SH-SY5Y (cell line): ENCODE results near the gene MAPK10.

Experiments
- GATA2 ChIP-seq: IDR thresholded peaks from 2 replicates; pipeline ENCODE4 v1.6.1; 2011; ENCODE audit warnings: mild to moderate bottlenecking, low read depth, low read length
- GATA3 ChIP-seq: IDR thresholded peaks from 2 replicates; pipeline ENCODE4 v1.6.1; 2011; ENCODE audit warnings: low read depth, mild to moderate bottlenecking, low read length, moderate library complexity

MAPK10 gene

DNA sequence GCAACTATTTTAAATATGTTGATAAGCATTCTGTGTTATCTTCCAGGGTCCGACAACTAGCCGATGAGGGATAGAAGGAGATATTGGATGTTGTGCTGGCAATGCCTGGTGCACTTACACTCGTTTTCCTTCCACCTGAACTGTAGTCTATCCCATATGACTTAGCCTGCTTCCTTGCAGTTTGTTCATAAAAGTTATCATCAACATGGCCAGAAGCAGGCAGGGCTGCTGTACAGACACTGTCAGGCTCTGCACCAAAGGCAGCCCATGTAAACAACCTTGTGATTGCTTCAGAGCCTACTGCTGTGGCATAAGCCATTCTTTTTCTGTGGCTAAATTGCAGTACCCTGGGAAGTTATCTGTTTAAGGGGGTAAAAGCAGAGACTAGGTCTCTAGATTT, 1.6 kb downstream of the MAPK10 start:
- TF ChIP-seq GATA2 (no peak), GATA3 (no peak)

DNA sequence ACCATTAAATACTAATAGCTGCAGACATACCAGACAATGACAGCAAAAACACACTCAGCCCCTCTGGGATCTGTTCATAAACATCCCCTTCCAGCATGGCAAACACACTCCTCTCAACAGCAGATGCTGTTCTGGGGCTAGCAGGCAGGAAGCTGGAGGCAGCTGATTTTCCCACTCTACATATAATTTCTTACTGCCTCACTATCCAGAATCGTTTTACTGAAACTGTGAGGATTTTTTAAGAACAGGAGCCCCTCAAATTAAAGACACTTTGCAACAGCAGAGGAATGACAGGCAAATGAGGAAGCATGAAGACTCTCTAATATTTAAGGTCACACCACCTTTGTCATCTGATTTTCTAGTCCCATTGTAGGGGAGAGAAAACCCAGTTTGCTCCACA, 2.2 kb downstream of the MAPK10 start:
- TF ChIP-seq GATA2 (no peak), GATA3 (no peak)

GRCh38 chr4:86356425-86357210, 3.2 kb downstream of the MAPK10 start:
- TF ChIP-seq GATA2 = no peak
- TF ChIP-seq GATA3 = no peak

DNA sequence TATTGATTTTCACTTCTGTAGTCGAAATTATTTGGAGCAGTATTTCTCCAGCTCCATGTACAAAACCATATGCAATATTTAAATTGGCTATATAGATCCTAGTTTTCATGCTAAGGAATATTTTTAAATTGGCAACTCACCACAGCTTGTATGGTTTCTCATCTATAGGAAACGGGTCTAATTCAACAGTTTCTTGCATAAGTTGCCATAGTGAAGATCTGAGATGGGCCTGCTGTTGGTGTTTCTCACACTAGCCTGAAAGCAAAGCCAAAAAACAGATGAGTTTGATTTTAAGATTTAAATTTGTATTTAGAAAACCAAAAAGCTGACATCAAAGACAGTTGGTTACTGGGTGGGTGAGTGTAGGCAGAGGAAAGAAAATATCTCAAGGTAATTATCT, 5.5 kb downstream of the MAPK10 start:
- TF ChIP-seq GATA3 = no peak
- no peak for TF ChIP-seq GATA2

- TF ChIP-seq GATA2 (no peak), GATA3 (no peak)
Measured at GRCh38 chr4:86346320-86346719, 13.5 kb downstream of the MAPK10 start.

- TF ChIP-seq GATA3 (no peak), GATA2 (no peak)
Measured at GRCh38 chr4:86344127-86344526, 15.7 kb downstream of the MAPK10 start.

DNA sequence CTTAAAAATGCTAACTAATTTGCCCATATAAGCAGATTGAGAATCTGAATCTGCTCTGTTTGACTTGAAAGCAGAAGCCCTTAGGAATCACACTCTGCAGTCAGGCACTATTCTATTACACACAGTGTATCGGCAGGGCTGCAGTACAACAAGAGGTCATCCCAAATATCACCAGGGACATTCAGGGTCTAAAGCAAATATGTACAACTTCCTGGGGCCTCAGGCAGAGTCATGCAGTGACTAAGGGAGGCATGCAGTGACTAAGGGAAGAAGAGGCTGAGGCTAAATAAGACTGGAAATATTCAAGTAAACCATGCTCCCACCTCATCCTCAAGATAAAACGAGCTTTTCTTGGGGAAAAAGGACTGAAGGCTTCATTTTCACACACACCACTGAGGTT, 20.9 kb downstream of the MAPK10 start:
- no peak for TF ChIP-seq GATA2
- TF ChIP-seq GATA3 = no peak

- TF ChIP-seq GATA3 (no peak), GATA2 (no peak)
Measured at GRCh38 chr4:86338521-86338920, 21.3 kb downstream of the MAPK10 start.

DNA sequence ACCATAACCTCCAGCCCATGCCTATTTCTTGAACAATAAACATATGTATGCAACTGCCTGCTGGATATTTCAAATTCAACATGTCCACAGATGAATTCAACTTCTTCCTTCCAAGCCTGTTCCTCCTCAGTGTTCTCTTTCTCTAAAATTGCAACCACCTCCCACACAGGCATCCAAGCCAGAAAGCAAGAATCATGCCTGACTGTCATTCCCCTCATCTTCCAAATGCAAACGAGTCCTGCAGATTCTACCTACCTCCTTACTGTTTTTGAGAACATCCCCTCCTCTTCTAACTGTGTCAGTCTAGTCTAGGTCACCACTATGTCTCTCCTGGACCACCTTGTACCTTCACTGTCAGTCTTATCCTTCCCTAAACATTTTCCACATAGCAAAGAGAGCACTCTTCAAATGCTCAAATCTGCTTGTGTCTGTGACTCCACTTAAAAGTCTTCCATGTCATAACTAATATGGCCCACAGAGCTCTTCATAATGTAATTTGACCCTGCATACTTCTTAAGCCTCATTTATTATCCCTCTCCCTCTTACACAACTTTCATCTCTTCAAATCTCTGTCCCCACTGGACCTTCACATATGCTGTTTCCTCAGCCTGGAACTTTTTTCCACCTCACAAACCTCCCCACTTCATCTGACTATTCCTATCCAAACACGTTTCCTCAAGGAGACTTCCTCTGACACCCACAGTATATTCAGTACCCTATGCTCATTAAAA, 25.7 kb downstream of the MAPK10 start:
- TF ChIP-seq GATA3 = no peak
- no peak for TF ChIP-seq GATA2

GRCh38 chr4:86333236-86333635, 26.6 kb downstream of the MAPK10 start:
- TF ChIP-seq GATA3 (no peak), GATA2 (no peak)

DNA sequence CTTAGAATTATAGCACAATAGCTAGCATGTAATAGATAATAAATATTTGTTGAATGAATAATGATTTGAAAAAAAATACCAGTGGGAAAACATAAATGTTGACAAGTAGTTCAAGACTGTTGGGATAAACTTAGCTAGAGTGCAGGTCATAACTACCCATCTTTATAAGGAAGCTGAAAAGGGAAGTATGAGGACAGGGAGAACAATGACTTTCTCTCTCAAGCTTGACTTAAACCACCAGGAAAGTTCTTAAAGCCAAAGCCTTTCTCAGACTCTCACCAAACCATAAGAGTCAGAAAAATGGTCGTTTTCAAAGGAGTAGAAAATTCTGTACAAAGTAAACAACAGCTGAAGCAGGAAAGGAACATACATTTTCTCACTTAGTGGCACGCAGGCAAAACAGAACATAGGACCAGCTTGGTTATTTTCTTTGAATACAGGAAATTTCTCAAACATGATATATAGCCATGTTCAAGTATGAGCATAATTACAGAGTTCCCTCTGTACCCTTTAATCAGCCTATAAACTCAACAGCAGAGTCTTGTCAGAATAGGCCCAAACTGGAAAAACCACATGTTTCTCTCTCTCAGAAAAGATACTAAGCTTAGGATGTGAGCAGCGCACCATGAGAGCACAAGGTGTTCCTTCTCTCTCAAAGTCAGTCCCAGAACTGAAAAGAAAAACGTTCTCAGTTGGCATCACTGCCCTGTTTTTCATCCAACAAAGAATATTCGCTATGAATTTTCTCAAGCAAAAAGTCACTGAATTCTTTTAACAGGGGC, 28.7 kb downstream of the MAPK10 start:
- TF ChIP-seq GATA3 (no peak), GATA2 (no peak)

- no peak for TF ChIP-seq GATA3
- TF ChIP-seq GATA2 = no peak
Measured at GRCh38 chr4:86329431-86329830, 30.4 kb downstream of the MAPK10 start.

GRCh38 chr4:86326400-86326799, 33.5 kb downstream of the MAPK10 start:
- TF ChIP-seq GATA2 = no peak
- no peak for TF ChIP-seq GATA3

- TF ChIP-seq GATA3 (no peak), GATA2 (no peak)
Measured at GRCh38 chr4:86319390-86319789, 40.5 kb downstream of the MAPK10 start.

- no peak for TF ChIP-seq GATA2
- no peak for TF ChIP-seq GATA3
Measured at GRCh38 chr4:86315579-86315978, 44.3 kb downstream of the MAPK10 start.
